Measurements from ENCODE around the gene HAL. TPM values are rescaled to one million over a fixed set of nuclear protein-coding genes. Genes with fewer than 3 reads are reported as not detected.
"Not testable (repeated sequence)": the region's sequence is repeated elsewhere in the genome, so short reads cannot be mapped to it uniquely, and the experiment has no call there.

Gene HAL
- total RNA-seq, 1 donor: not detected

- DNase-seq (ENCODE audit: low read depth): no peak
- H3K4me3 ChIP-seq (ENCODE audit: low read depth, low read length): no peak overlapping the region
- no peak for TF ChIP-seq CTCF (IDR thresholded peaks at IDR 0.05; ENCODE audit: insufficient read depth, low read depth, low read length)
Measured at GRCh38 chr12:95978351-95978750, 17.8 kb downstream of the HAL start.

GRCh38 chr12:95977764-95978305 lies 18.3 kb downstream of the HAL start:
- DNase-seq (ENCODE audit: low read depth): no peak
- TF ChIP-seq CTCF (IDR thresholded peaks at IDR 0.05; ENCODE audit: insufficient read depth, low read depth, low read length): no peak

GRCh38 chr12:95976416-95976832 lies 19.7 kb downstream of the HAL start:
- DNase-seq (ENCODE audit: low read depth): no peak
- H3K4me3 ChIP-seq (ENCODE audit: low read depth, low read length): no peak overlapping the region
- no peak for TF ChIP-seq CTCF (IDR thresholded peaks at IDR 0.05; ENCODE audit: insufficient read depth, low read depth, low read length)

More at GRCh38 chr12:95977764-95978305, 18.3 kb downstream of the HAL start:
- H3K4me3 ChIP-seq (ENCODE audit: low read depth, low read length): no peak overlapping the region

GRCh38 chr12:95975491-95975890 lies 20.7 kb downstream of the HAL start:
- no peak for TF ChIP-seq CTCF (IDR thresholded peaks at IDR 0.05; ENCODE audit: insufficient read depth, low read depth, low read length)
- H3K4me3 ChIP-seq (ENCODE audit: low read depth, low read length): no peak overlapping the region
- DNase-seq (ENCODE audit: low read depth): no peak

- H3K4me3 ChIP-seq (ENCODE audit: low read depth, low read length): no peak overlapping the region
- no peak for TF ChIP-seq CTCF (IDR thresholded peaks at IDR 0.05; ENCODE audit: insufficient read depth, low read depth, low read length)
- DNase-seq (ENCODE audit: low read depth): no peak
Measured at GRCh38 chr12:95974358-95974757, 21.8 kb downstream of the HAL start.

- no peak for DNase-seq (ENCODE audit: low read depth)
- no peak for TF ChIP-seq CTCF (IDR thresholded peaks at IDR 0.05; ENCODE audit: insufficient read depth, low read depth, low read length)
Measured at GRCh38 chr12:95972832-95973456, 23.2 kb downstream of the HAL start.

GRCh38 chr12:95970905-95971304 lies 25.2 kb downstream of the HAL start:
- TF ChIP-seq CTCF (IDR thresholded peaks at IDR 0.05; ENCODE audit: insufficient read depth, low read depth, low read length): no peak
- no peak for DNase-seq (ENCODE audit: low read depth)
- H3K4me3 ChIP-seq (ENCODE audit: low read depth, low read length): no peak overlapping the region

More at GRCh38 chr12:95972832-95973456, 23.2 kb downstream of the HAL start:
- H3K4me3 ChIP-seq (ENCODE audit: low read depth, low read length): no peak overlapping the region

GRCh38 chr12:95969116-95969515 lies 27.0 kb downstream of the HAL start:
- not testable (repeated sequence) for H3K4me3 ChIP-seq (ENCODE audit: low read depth, low read length); DNase-seq (ENCODE audit: low read depth)
